Measurements from ENCODE around the gene PEX14. TPM values are rescaled to one million over a fixed set of nuclear protein-coding genes. Genes with fewer than 3 reads are reported as not detected.

PEX14 gene
- total RNA-seq, 1 donor from 2014 or later = 17.8 TPM

- no peak for TF ChIP-seq CTCF (IDR thresholded peaks at IDR 0.05)
- CTCF ChIA-PET = no interaction called here
- Mint-ChIP-seq H3K9me3 (no peaks in the 10 kb centered on the region), H3K27me3 (no peaks in the 10 kb centered on the region), H3K4me3 (no peak overlapping the region), H3K36me3 (ENCODE audit: low read depth) (peaks cover 17% of the 10 kb centered on the region), H3K4me1 (peaks cover 6% of the 10 kb centered on the region), H3K27ac (no peak overlapping the region)
- POLR2A ChIA-PET = no interaction called here
- ATAC-seq (ENCODE audit: low read depth) (no peak), DNase-seq (no peak)
- intact Hi-C loops (cut with micrococcal nuclease) = no loop called here
These were observed 122.0 kb downstream of the PEX14 start for GRCh38 chr1:10596780-10597179.

- H3K27me3 Mint-ChIP-seq = no peaks in the 10 kb centered on the region
- peaks cover 6% of the 10 kb centered on the region for H3K4me1 Mint-ChIP-seq
- H3K36me3 Mint-ChIP-seq (ENCODE audit: low read depth) = peaks cover 21% of the 10 kb centered on the region
- ChIA-PET POLR2A (no interaction called here), CTCF (no interaction called here)
- TF ChIP-seq CTCF (IDR thresholded peaks at IDR 0.05) = no peak
- H3K4me3 Mint-ChIP-seq = no peak overlapping the region
- DNase-seq = no peak
- no peak for ATAC-seq (ENCODE audit: low read depth)
- intact Hi-C loops (cut with micrococcal nuclease) = no loop called here
- H3K27ac Mint-ChIP-seq = no peak overlapping the region
- H3K9me3 Mint-ChIP-seq = no peaks in the 10 kb centered on the region
These were observed 123.0 kb downstream of the PEX14 start for GRCh38 chr1:10597492-10598388.

DNA sequence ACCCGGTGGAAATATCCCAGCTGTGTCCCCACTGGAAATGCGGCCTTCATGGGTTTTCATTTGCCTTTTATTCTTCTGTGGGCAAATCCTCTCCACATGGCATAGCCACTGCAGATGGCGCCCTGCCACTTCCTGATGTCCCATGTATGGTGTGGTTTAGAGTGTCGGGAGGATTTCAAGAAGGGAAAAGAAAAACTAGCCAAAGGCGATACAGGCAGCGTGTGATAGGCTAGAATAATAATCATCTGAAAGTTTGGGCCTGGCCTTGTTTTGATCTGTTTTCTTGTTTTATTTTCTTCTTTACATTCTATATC is 123.6 kb downstream of the PEX14 start:
- intact Hi-C loops (cut with micrococcal nuclease) = no loop called here
- POLR2A ChIA-PET = no interaction called here
- ATAC-seq (ENCODE audit: low read depth) = no peak
- Mint-ChIP-seq H3K9me3 (no peaks in the 10 kb centered on the region), H3K27ac (no peak overlapping the region), H3K36me3 (ENCODE audit: low read depth) (peaks cover 27% of the 10 kb centered on the region), H3K4me3 (no peak overlapping the region), H3K27me3 (no peaks in the 10 kb centered on the region), H3K4me1 (peaks cover 6% of the 10 kb centered on the region)
- CTCF ChIA-PET = no interaction called here
- no peak for DNase-seq
- TF ChIP-seq CTCF (IDR thresholded peaks at IDR 0.05) = no peak

DNA sequence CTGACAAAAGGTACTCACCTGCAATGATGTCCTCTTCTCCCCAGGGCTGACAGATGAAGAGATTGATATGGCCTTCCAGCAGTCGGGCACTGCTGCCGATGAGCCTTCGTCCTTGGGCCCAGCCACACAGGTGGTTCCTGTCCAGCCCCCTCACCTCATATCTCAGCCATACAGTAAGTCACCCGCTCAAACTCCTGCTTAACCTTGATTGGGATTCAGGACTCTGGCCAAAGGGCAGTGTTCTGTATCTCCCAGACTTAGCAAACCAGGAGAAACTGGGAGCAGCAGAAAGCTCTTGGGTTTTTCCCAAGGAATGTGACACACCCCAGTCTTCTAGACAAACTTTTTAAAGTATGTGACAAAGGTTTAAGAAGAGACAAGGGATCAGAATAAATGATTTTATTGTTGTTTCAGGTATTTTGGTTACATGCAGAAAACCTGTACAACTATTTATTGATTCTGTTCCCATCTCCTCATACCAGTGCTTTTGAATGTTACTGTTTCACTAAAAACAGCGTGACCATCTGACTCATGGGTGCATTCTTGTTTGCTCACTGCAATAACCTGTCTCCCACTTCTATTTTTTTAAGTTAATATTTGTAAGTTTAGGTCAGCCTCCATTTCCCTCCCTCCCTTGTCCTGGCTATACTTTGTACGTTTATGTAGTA is 124.6 kb downstream of the PEX14 start:
- H3K27ac Mint-ChIP-seq = no peak overlapping the region
- H3K27me3 Mint-ChIP-seq = no peaks in the 10 kb centered on the region
- peaks cover 37% of the 10 kb centered on the region for H3K36me3 Mint-ChIP-seq (ENCODE audit: low read depth)
- H3K9me3 Mint-ChIP-seq = no peaks in the 10 kb centered on the region
- ATAC-seq (ENCODE audit: low read depth) (no peak), DNase-seq (no peak)
- POLR2A ChIA-PET = no interaction called here
- H3K4me1 Mint-ChIP-seq = peaks cover 4% of the 10 kb centered on the region
- H3K4me3 Mint-ChIP-seq = no peak overlapping the region
- TF ChIP-seq CTCF (IDR thresholded peaks at IDR 0.05) = no peak
- CTCF ChIA-PET = no interaction called here
- intact Hi-C loops (cut with micrococcal nuclease) = no loop called here

GRCh38 chr1:10601342-10602070 is 126.8 kb downstream of the PEX14 start:
- no peak for DNase-seq
- Mint-ChIP-seq H3K27me3 (no peaks in the 10 kb centered on the region), H3K4me3 (no peak overlapping the region), H3K36me3 (ENCODE audit: low read depth) (peaks cover 44% of the 10 kb centered on the region), H3K9me3 (no peaks in the 10 kb centered on the region), H3K27ac (no peak overlapping the region), H3K4me1 (no peaks in the 10 kb centered on the region)
- ATAC-seq (ENCODE audit: low read depth) = no peak
- ChIA-PET CTCF (no interaction called here), POLR2A (no interaction called here)
- no peak for TF ChIP-seq CTCF (IDR thresholded peaks at IDR 0.05)
- intact Hi-C loops (cut with micrococcal nuclease) = no loop called here
